Stimulated activated CD4-positive, alpha-beta T cell treated with anti-CD3 and anti-CD28 coated beads, Interleukin-12 subunit alpha, Interleukin-12 subunit beta, amount 100 ng/mL, for 4 hours (primary cell): Measurements from ENCODE around the gene ANAPC4.

Source experiments
- DNase-seq: peaks from one replicate; pipeline ENCODE4 v3.0.0-alpha.2; 2020

Gene ANAPC4

GRCh38 chr4:25379591-25379990 lies 2.5 kb downstream of the ANAPC4 start:
- no peak for DNase-seq

GRCh38 chr4:25383647-25384046 lies 6.6 kb downstream of the ANAPC4 start:
- no peak for DNase-seq

- DNase-seq, result no peak
These were observed 9.9 kb downstream of the ANAPC4 start for GRCh38 chr4:25386926-25387325.

- DNase-seq, result no peak
These were observed 20.2 kb downstream of the ANAPC4 start for GRCh38 chr4:25397305-25397704.

GRCh38 chr4:25399510-25399909 lies 22.4 kb downstream of the ANAPC4 start:
- no peak for DNase-seq

- DNase-seq, result no peak
These were observed 24.0 kb downstream of the ANAPC4 start for GRCh38 chr4:25401066-25401465.

- DNase-seq, result no peak
These were observed 25.5 kb downstream of the ANAPC4 start for GRCh38 chr4:25402521-25402920.

- no peak for DNase-seq
These were observed 26.6 kb downstream of the ANAPC4 start for GRCh38 chr4:25403699-25404098.

- DNase-seq, result no peak
These were observed 28.4 kb downstream of the ANAPC4 start for GRCh38 chr4:25405453-25405852.

GRCh38 chr4:25406081-25406692 lies 29.1 kb downstream of the ANAPC4 start:
- no peak for DNase-seq

- no peak for DNase-seq
These were observed 33.9 kb downstream of the ANAPC4 start for GRCh38 chr4:25410820-25411529.

- no peak for DNase-seq
These were observed 36.2 kb downstream of the ANAPC4 start for GRCh38 chr4:25413261-25413660.

GRCh38 chr4:25417014-25417413 lies 40.0 kb downstream of the ANAPC4 start:
- DNase-seq, result no peak

- DNase-seq, result no peak
These were observed 43.9 kb downstream of the ANAPC4 start for GRCh38 chr4:25420931-25421330.

GRCh38 chr4:25421816-25422525 lies 44.9 kb downstream of the ANAPC4 start:
- DNase-seq, result no peak

GRCh38 chr4:25423548-25423947 lies 46.5 kb downstream of the ANAPC4 start:
- DNase-seq, result no peak

- DNase-seq, result no peak
These were observed 47.6 kb downstream of the ANAPC4 start for GRCh38 chr4:25424539-25425228.

- no peak for DNase-seq
These were observed 48.3 kb downstream of the ANAPC4 start for GRCh38 chr4:25425361-25425760.

- no peak for DNase-seq
These were observed 50.8 kb downstream of the ANAPC4 start for GRCh38 chr4:25427871-25428270.

GRCh38 chr4:25430630-25431029 lies 53.6 kb downstream of the ANAPC4 start:
- no peak for DNase-seq

- no peak for DNase-seq
These were observed 57.1 kb downstream of the ANAPC4 start for GRCh38 chr4:25433966-25434827.

GRCh38 chr4:25437926-25438325 lies 60.9 kb downstream of the ANAPC4 start:
- DNase-seq, result no peak
